GM10266 (cell line): Measurements from ENCODE around the gene EMC7.

Experiments
- DNase-seq: peaks from one replicate; pipeline ENCODE4 v3.0.0; 2012; ENCODE audit errors: extremely low spot score
- CTCF ChIP-seq: IDR thresholded peaks from 2 replicates; pipeline ENCODE4 v1.5.1; 2012; ENCODE audit warnings: mild to moderate bottlenecking, low read depth; ENCODE audit not compliant: control insufficient read depth, insufficient read depth; ENCODE audit errors: missing control alignments

Gene EMC7

DNA sequence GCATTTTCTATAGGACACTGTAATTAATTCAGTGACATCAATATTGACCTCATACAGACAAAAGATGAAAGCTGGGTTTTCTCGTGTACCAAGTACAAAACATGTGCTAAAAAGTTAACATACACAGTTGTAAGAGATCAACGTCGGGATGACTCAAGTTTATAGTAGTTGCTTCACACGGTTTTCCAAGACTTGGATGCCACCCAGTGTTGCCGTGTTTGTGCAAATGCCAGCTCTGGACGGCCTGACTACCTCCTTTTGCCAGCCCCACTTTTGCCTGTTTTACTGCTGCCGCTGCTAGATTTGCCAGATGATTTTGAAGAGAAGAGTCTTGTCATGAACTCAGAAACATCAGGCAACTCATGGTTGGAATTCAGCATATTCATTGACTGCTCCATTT lies 17.6 kb downstream of the EMC7 start:
- TF ChIP-seq CTCF, result no peak
- DNase-seq, result no peak

GRCh38 chr15:34079904-34080303 lies 21.8 kb downstream of the EMC7 start:
- no peak for TF ChIP-seq CTCF
- no peak for DNase-seq

DNA sequence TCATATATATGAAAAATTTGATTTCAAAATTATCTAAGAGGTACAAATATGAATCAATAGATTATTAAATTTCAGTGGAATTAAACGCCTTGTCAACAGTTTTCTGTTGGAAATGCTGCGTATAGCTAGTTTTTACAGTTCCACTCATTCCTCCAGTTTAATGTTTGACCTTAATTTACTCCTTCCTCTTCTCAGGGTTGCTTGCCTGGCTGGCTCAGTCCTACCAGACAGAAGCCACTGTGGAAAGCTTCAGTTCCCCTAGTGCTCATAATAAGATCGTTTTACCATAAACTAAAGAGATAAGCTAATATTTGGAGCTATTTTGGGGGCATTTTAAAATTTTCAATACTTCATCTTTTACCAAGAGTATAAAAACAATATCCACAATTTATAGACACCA lies 22.8 kb downstream of the EMC7 start:
- TF ChIP-seq CTCF, result no peak

DNA sequence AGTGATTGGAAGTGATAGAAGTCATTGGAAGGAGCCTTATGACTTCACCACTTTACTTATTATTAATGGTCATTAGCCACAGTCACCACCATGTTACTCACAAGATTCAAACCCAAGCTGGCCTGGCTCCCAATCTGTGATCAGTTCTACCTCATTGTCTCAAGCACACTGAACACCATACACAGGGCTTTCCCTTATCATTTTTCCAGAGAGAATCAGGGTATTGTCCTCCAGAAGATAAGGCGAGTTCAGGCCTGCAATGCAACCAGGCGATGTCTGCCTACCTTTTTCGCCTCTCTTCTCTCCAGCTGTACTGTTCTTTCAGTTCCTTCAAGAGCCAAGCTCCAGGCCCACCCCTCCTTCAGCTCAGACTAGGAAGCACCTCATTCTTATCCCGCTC lies 24.9 kb downstream of the EMC7 start:
- DNase-seq, result no peak
- no peak for TF ChIP-seq CTCF

More for the DNA sequence above, 22.8 kb downstream of the EMC7 start:
- DNase-seq, result no peak

DNA sequence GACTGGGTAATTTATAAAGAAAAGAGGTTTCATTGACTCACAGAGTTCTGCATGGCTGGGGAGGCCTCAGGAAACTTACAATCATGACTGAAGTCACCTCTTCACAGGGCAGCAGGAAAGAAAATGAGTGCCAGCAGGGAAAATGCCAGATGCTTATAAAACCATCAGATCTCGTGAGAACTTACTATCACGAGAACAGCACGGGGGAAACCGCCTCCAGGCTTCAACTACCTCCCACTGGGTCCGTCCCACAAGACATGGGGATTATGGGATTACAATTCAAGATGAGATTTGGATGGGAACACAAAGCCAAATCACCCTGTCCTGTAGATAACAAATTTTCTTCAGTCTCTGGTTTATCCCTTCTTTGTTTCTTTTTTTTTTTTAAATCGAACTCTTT lies 31.7 kb downstream of the EMC7 start:
- TF ChIP-seq CTCF, result no peak
- no peak for DNase-seq

DNA sequence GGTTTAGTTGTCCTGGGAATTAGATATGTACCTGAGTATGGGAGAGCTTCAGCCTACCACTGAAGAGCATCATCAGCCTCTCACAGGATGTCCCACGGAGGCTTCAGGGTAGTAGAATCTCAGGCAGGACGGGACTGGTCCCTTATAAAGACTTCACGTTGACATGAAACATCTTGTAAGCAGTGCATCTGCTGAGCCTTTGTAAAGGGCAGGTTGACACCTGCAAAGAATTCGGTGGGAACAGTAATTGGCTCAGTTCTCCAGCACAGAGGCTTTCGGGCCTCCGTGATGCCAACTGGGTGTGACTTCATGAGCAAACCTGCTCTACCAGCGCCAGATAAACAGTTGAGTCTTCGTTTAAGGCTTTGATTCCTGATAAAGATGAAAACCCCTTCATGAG lies 35.7 kb downstream of the EMC7 start:
- DNase-seq, result no peak
- TF ChIP-seq CTCF, result no peak

GRCh38 chr15:34065261-34065660 lies 36.4 kb downstream of the EMC7 start:
- no peak for DNase-seq
- TF ChIP-seq CTCF, result no peak
